ENCODE measurements around the gene DAO. TPM values are rescaled to one million over a fixed set of nuclear protein-coding genes. Genes with fewer than 3 reads are reported as not detected.

Gene DAO
- total RNA-seq, 1 experiment from 2014 or later: not detected

GRCh38 chr12:108918206-108918605, 38.3 kb downstream of the DAO start:
- Histone ChIP-seq H4K5ac (ENCODE audit: insufficient read length, low read depth, low read length) (no peak overlapping the region), H3K4me2 (ENCODE audit: insufficient read depth, insufficient read length, low read length) (no peak overlapping the region), H3K79me2 (ENCODE audit: insufficient read depth, low read length) (no peaks in the 10 kb centered on the region), H4K20me1 (ENCODE audit: control insufficient read depth, insufficient read depth, insufficient read length) (no peaks in the 10 kb centered on the region), H3K9ac (ENCODE audit: extremely low read depth, insufficient read length, low read length) (no peak overlapping the region), H3K79me1 (ENCODE audit: insufficient read depth, low read depth, low read length, poor library complexity, severe bottlenecking) (no peaks in the 10 kb centered on the region), H3K23ac (ENCODE audit: insufficient read length, low read depth, low read length) (no peak overlapping the region), H3K18ac (ENCODE audit: insufficient read length, low read depth, low read length) (no peak overlapping the region), H3K27me3 (ENCODE audit: insufficient read depth, low read length) (no peaks in the 10 kb centered on the region), H3K4me1 (ENCODE audit: insufficient read depth, low read length) (no peaks in the 10 kb centered on the region), H4K91ac (ENCODE audit: insufficient read length, low read depth, low read length) (no peak overlapping the region), H3K4ac (ENCODE audit: low read depth, low read length) (no peak overlapping the region), H2BK120ac (ENCODE audit: low read depth, low read length, poor library complexity, severe bottlenecking) (no peak overlapping the region), H2AK5ac (ENCODE audit: insufficient read length, low read length) (no peak overlapping the region), H2BK5ac (ENCODE audit: insufficient read length, low read length) (no peak overlapping the region), H3K14ac (ENCODE audit: insufficient read depth, low read length) (no peak overlapping the region), H3K56ac (ENCODE audit: insufficient read length, low read depth, low read length) (no peak overlapping the region), H2AFZ (ENCODE audit: low read length) (no peak overlapping the region), H3K27ac (ENCODE audit: insufficient read length, low read depth, low read length) (no peak overlapping the region), H2BK20ac (ENCODE audit: low read depth, low read length, poor library complexity, severe bottlenecking) (no peak overlapping the region), H3K23me2 (ENCODE audit: insufficient read length, low read depth, low read length, poor library complexity, severe bottlenecking) (no peaks in the 10 kb centered on the region), H3T11ph (ENCODE audit: low read length) (no peak overlapping the region), H2BK12ac (ENCODE audit: insufficient read length, low read depth, low read length) (no peak overlapping the region), H4K8ac (replicated peaks; ENCODE audit: insufficient read length, low read depth, low read length) (no peak overlapping the region), H3K9me3 (ENCODE audit: control insufficient read depth, low read depth, low read length) (no peaks in the 10 kb centered on the region), H2BK15ac (ENCODE audit: low read depth, low read length) (no peak overlapping the region)
- peaks cover 0 to 2% (median 0%) of the 10 kb centered on the region in 3 experiments; a peak in 2 of 7 replicates for H3K36me3 Mint-ChIP-seq (ENCODE audit: insufficient read depth in 1 of 3, low read depth in 3 of 3)
- WGBS (ENCODE audit: extremely low coverage, insufficient read length, low lambda C conversion rate): no CpG with 5 or more reads among the region's 2 CpGs
- no peaks in the 10 kb centered on the region; a peak in 1 of 4 replicates for H3K4me1 Mint-ChIP-seq
- H3K9me3 Mint-ChIP-seq: no peaks in the 10 kb centered on the region; a peak in 1 of 5 replicates
- no peak for TF ChIP-seq CTCF (conservative IDR thresholded peaks at IDR 0.05)
- H3K27me3 Mint-ChIP-seq (ENCODE audit: low read depth): peaks cover 19% of the 10 kb centered on the region
- DNase-seq: no peak
- no peak overlapping the region for H3K4me3 Mint-ChIP-seq
- H3K27ac Mint-ChIP-seq: no peak overlapping the region

Measured in H9 (cell line).